HG03064 (cell line): ENCODE data around the gene NT5C1A.

Source experiments
- ATAC-seq: cut with Tn5 transposase; IDR thresholded peaks from one replicate; pipeline ENCODE4 v1.9.1; 2021; ENCODE audit warnings: low read depth; ENCODE audit not compliant: unreplicated experiment

The NT5C1A gene

GRCh38 chr1:39671793-39672550 lies at the start of gene NT5C1A:
Gene NT5C1A, minus strand, starts transcription at chr1:39672107. Its CDS starts 69 bp downstream, at chr1:39672038.
- ATAC-seq: no peak

DNA sequence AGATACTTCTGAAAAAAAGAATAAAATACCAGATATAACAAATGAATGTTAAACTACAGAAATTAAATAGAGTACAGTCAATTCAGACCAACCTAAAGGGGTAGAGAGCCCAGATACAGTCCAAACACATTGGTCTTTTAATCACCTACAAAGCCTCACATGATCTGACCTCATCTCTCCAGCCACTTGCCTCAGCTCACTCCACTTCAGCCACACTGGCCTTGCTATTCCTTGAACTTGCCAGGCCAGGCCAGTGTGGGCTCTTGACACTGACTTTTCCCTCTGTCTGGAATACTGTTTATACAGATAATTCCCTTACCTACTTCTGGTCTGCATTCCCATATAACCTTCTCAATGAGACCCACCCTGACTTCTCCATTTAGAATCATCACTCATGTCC lies 49.8 kb upstream of the NT5C1A start:
- no peak for ATAC-seq

- no peak for ATAC-seq
These were observed 48.4 kb upstream of the NT5C1A start for GRCh38 chr1:39720094-39720999.

DNA sequence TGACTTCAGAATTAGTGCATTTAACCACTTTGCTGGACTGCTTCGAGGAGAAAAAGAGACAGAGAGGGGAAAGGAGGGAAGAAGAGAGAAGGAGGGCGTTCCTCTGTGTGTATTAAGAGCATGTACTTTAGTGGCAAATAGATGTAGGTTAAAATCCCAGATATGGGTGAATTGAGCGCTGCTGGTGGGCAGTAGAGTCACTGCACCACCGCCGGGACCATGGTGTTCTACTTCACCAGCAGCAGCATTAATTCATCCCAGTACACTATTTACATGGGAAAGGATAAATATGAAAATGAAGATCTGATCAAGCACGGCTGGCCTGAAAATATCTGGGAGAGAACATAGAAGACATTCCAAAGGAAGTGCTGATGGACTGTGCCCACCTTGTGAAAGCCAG lies 45.9 kb upstream of the NT5C1A start:
- no peak for ATAC-seq

- no peak for ATAC-seq
These were observed 41.6 kb upstream of the NT5C1A start for GRCh38 chr1:39713557-39713956.

- no peak for ATAC-seq
These were observed 40.0 kb upstream of the NT5C1A start for GRCh38 chr1:39711966-39712340.

- no peak for ATAC-seq
These were observed 39.4 kb upstream of the NT5C1A start for GRCh38 chr1:39711104-39711965.

GRCh38 chr1:39707506-39707905 lies 35.6 kb upstream of the NT5C1A start:
- ATAC-seq: no peak

DNA sequence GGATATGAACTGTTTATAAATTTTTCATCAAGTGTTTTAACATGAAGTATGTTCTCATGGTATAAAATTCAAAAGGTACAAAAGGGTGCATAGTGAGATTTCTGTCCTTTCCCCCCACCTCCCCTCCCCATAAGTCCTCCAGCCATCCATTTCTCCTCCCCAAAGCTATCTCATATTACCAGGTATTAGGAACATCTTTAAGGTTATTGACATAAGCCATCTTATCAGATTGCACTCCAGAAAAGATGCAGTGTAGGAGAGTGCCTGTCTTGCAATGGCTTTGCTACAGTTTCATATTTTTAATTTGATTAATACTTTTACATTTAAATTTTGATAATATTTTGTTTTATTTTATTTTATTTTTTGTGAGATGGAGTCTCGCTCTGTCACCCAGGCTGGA lies 32.9 kb upstream of the NT5C1A start:
- ATAC-seq: no peak

- ATAC-seq: no peak
These were observed 29.1 kb upstream of the NT5C1A start for GRCh38 chr1:39701049-39701439.

DNA sequence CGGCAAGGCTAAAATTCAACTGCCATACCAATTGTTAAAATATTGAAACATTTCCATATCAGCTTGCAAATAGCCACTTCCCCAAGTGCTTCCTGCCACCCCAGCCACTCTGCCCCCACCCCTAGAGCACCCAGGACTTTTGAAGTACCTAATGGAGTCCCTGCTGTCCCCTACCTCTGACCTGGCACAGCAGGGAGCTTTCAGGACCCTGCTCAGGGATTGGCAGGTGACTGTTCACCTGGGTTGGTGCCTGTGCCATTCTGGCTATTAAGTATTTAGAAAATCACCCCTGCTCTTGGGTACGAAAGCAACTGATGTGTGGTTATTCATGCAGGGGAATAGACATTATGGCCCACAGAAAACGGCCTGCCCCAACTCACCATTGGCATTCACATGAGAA lies 28.4 kb upstream of the NT5C1A start:
- no peak for ATAC-seq

DNA sequence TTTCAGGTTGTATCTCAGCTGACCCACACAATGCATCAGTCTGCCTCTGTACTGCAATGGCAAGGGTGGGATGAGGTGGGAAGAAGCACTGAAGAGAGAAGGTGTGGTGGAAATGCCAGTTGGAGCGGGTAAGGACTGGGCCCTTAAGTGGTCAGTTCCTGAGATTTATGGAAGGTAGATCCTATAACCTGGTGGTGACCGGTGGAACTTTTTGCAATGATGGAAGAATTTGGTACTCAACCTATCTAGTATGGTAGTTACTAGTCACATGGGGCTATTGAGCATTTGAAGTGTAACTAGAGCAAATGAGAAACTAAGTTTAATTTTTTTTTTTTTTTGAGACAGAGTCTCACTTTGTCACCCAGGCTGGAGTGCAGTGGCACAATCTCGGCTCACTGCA lies 27.5 kb upstream of the NT5C1A start:
- ATAC-seq: no peak

DNA sequence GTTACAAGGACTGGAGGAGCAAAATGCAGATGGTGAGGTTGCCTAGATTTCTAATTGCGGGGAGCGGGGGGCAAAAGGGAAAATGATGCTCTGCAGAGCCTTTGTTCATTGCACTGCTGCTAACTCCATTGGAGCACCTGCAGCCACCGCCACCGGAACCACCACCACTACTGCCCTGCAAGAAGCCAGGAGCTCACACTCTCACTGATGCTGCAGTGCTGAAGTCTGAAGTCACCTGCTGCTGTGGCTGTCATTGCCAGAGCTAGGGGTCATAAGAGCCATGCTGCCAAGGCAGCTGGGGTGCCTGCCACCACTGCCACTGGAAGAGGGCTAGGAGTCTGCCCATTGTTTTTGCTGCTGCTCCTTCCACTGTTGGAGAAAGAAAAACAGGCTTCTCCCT lies 26.7 kb upstream of the NT5C1A start:
- no peak for ATAC-seq

DNA sequence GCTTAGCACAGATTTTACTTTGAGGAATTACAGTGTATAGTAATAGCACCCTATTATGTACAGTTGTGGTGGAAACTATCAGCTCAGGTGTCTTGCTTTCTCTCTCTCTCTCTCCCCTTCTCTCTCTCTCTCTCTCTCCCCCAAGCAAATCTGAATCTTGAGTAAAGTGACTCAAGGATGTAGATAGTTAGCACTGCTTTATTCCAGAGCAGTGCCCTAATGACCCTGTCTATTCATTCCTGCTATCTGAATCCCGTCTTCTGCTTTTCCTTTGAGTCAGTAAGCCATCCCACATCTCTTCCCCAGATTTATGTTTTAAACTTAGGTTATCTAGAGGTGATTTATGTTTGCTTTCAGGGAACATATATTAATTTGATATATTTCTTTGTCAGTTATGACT lies 24.5 kb upstream of the NT5C1A start:
- ATAC-seq: no peak

DNA sequence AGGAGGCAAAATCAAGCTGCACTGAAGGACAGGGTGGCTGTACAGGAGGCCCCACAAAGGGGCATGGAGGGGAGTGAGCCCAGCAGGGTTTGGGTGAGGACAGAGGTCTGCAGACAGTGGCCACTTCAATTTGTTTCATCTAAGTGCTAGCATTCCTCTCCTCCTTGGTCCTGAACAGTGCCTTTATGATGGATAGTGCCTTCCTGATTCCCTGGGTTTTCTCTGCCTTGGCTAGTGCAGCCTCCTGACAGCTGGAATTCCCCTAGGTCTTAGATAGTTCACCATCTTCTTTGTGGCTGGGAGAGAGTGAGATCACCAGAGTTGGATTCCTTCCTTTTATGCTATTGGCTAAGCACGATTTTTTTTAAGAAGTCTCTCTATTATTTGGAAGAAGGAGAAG lies 23.1 kb upstream of the NT5C1A start:
- ATAC-seq: no peak

GRCh38 chr1:39694026-39694425 lies 22.1 kb upstream of the NT5C1A start:
- ATAC-seq: no peak

DNA sequence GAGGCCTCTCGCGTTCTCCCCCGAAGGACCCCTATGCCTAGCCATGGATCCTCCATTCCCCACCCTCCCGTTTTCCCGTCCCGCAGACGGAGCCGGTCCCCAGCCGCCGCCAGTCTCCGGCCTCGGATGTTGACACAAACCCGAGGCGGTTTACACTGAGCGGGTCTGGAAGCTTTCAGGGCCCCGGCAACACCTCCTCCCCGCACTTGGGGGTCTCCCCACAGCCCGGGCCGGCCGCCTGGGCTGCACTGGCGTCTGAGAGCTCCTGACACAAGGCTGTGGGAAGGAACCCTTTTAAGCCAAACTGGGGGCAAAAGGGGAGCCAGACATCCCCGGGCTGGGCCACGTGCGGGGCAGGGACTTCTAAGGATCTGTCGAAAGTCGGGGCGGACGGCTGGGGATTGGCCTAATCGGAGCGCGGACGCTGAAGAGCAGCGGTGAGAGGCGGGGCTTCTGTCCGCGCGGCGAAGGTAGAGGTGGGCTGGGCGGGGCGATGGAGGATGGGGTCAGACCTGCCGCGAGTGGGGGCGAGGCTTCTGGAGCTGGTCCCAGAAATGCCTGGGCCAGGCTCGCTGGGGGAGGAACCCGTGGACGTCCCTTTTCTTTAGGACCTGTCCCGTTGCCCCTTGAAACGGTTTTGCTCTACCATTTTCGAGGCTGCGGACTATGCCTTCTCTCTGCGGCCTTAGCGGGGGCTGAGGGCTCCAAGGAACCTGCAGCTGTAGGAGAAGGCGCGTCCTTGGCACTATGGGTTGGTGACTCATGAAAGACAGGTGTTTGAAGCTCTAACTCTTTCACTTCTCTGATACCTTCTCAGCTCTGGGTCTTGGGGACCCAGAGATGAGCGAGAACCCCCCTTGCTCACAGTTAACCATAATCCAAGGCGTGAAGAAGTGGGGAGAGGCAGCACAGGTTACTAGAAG lies 20.5 kb upstream of the NT5C1A start:
- no peak for ATAC-seq

- no peak for ATAC-seq
These were observed 19.7 kb upstream of the NT5C1A start, which contains the start of gene HPCAL4 for GRCh38 chr1:39691383-39692151. Gene HPCAL4, minus strand, starts transcription at chr1:39691433. Its CDS starts 6,830 bp downstream, at chr1:39684603.

GRCh38 chr1:39690794-39691382 lies 19.0 kb upstream of the NT5C1A start:
- ATAC-seq: no peak
